ENCODE results near the gene FMN2. TPM values are rescaled to one million over a fixed set of nuclear protein-coding genes. Genes with fewer than 3 reads are reported as not detected.
A peak's percentile ranks its signal among the peaks of the same experiment; 100 is the strongest.

The FMN2 gene
- total and polyA plus RNA-seq, 2 experiments from 2014 or later, result 0.97 TPM; not detected in 1

DNA sequence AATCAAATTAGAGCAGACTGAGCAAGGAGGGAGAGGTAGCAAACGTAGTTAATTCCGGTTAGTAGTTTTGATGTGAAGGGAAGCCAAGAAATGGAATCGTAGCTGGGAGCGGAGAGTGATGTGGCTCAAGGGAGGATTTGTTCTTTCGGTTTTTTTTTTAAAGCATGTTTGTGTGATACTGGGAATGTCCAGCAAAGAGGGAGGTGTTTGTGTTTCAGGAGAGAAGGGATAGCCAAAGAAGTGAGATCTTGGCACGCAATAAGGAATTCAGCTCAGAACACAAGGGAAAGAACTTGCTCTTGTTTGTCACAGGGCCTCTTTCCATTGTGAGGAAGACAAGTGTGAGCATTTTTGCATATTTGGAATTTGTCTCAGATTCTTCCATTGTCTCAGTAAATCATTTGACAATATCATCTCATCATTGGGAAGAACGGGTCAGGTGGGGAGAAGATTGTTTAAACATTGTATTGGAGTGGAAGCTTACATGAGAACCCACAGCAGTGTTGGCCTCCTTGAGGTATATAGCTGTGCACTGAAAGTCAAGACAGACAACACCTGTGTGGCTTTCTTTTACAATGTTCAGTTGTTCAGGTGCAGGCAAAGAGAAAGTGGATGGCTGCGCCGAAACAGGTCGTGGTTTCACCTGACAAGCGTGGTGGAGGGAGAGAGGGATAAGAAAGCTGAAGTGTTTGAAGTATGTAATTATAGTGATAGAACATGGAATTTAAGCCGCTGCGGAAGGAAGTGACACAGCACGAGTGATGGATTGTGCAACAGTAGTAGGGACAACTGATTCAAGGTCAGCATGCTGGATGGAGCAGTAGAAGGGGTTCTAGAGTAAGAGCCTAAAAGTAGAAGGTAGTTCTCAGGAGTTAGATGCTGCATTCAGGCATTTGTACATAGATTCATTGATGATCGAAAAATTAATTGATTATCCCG is 25.4 kb downstream of the FMN2 start:
- TF ChIP-seq EZH2 (IDR thresholded peaks at IDR 0.05; ENCODE audit: borderline replicate concordance), result no peak
- no peaks in the 10 kb centered on the region for H3K9me2 ChIP-seq (replicated peaks; ENCODE audit: insufficient read depth)
- no peaks in the 10 kb centered on the region for H3K36me3 ChIP-seq (replicated peaks; ENCODE audit: insufficient read depth, low read depth)
- H3K27me3 ChIP-seq, result no peaks in the 10 kb centered on the region
- no peaks in the 10 kb centered on the region for H3K79me2 ChIP-seq
- H2AFZ ChIP-seq, result no peak overlapping the region
- H3K4me2 ChIP-seq, result no peak overlapping the region
- no peaks in the 10 kb centered on the region for H3K4me1 ChIP-seq (ENCODE audit: insufficient read depth)
- H3K27ac ChIP-seq, result no peak overlapping the region
- H3K9me3 ChIP-seq (ENCODE audit: low read depth), result no peaks in the 10 kb centered on the region
- no peaks in the 10 kb centered on the region for H4K20me1 ChIP-seq (ENCODE audit: insufficient read depth, poor library complexity, severe bottlenecking)
- no peak overlapping the region for H3K4me3 ChIP-seq
- no peak for DNase-seq (ENCODE audit: low spot score)
- WGBS (ENCODE audit: low lambda C conversion rate, missing lambda C conversion rate), result 92% methylated on average over 16 of the region's 16 CpGs

DNA sequence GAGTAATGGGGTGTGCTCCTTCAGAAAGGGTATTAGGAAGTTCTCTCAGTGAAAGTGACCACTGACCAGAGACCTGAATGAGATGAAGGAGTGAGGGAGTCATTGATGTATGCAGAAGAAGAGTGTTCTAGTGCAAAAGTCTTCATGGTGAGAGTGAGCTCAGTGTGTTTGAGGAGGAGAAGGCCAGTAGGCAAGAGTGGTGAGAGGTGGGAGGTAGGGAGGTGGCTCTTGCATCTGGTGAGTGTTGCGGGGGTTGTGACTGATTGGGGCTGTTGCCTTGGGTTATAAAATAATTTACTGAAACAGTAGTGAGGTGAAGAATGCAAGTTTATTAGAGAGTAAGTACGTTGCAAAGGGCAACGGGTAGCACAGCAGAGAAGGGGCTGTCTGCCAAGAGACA is 26.2 kb downstream of the FMN2 start:
- H4K20me1 ChIP-seq (ENCODE audit: insufficient read depth, poor library complexity, severe bottlenecking), result no peaks in the 10 kb centered on the region
- H3K4me1 ChIP-seq (ENCODE audit: insufficient read depth), result no peaks in the 10 kb centered on the region
- H3K9me3 ChIP-seq (ENCODE audit: low read depth), result no peaks in the 10 kb centered on the region
- H3K9me2 ChIP-seq (replicated peaks; ENCODE audit: insufficient read depth), result no peaks in the 10 kb centered on the region
- H3K36me3 ChIP-seq (replicated peaks; ENCODE audit: insufficient read depth, low read depth), result no peaks in the 10 kb centered on the region
- no peaks in the 10 kb centered on the region for H3K79me2 ChIP-seq
- H3K27me3 ChIP-seq, result no peaks in the 10 kb centered on the region
- H3K4me3 ChIP-seq, result no peak overlapping the region
- H2AFZ ChIP-seq, result no peak overlapping the region
- no peak for DNase-seq (ENCODE audit: low spot score)
- TF ChIP-seq, protein P1, sequence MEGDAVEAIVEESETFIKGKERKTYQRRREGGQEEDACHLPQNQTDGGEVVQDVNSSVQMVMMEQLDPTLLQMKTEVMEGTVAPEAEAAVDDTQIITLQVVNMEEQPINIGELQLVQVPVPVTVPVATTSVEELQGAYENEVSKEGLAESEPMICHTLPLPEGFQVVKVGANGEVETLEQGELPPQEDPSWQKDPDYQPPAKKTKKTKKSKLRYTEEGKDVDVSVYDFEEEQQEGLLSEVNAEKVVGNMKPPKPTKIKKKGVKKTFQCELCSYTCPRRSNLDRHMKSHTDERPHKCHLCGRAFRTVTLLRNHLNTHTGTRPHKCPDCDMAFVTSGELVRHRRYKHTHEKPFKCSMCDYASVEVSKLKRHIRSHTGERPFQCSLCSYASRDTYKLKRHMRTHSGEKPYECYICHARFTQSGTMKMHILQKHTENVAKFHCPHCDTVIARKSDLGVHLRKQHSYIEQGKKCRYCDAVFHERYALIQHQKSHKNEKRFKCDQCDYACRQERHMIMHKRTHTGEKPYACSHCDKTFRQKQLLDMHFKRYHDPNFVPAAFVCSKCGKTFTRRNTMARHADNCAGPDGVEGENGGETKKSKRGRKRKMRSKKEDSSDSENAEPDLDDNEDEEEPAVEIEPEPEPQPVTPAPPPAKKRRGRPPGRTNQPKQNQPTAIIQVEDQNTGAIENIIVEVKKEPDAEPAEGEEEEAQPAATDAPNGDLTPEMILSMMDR (IDR thresholded peaks at IDR 0.05; ENCODE audit: poor library complexity), result no peak
- no peak for TF ChIP-seq EZH2phosphoT487 (IDR thresholded peaks at IDR 0.05; ENCODE audit: low read depth, severe bottlenecking, unreplicated experiment)
- TF ChIP-seq EZH2 (IDR thresholded peaks at IDR 0.05; ENCODE audit: borderline replicate concordance), result no peak
- no peak overlapping the region for H3K4me2 ChIP-seq
- no peak overlapping the region for H3K27ac ChIP-seq
- WGBS (ENCODE audit: low lambda C conversion rate, missing lambda C conversion rate), result 77% methylated on average over 3 of the region's 3 CpGs

DNA sequence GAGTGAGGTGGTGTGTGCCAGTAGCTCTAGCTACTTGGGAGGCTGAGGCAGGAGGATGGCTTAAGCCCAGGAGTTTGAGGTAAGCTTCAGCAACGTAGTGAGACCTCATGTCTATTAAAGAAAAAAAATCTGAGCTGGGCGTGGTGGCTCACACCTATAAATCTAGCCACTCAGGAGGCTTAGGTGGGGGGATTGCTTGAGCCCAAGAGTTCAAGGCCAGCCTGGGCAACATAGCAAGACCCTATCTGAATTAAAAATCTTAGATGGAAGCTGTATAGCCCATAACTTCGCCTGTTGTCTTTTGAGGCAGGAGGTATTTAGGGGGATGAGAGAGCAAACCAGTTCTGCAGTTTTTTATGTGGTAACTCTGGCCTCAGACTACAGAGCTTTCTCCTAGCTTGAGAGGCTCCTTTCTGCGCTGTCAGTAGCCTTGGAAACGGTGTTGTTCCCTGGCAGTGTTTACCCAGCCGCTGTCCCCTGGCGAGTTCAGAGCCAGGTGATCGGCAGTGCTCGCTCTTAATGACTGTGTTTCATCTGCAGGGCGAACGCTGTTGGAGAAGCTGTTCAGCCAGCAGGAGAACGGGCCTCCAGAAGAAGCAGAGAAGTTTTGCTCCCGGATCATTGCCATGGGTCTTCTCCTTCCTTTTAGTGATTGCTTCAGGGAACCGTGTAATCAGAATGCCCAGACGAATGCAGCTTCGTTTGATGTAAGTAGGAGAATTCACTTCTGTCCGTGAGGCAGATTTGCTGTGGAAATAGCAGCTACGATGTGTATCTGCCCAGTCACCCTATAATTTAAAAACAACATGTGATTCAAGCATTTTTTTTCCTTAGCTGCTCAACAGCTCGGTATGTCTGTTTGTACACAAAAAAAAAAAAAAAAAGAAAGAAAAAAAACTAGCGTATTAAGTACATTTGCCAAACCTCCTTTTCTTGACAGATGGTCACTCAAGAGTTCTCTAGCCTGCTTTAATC is 31.2 kb downstream of the FMN2 start:
- Histone ChIP-seq H3K36me3 (replicated peaks; ENCODE audit: insufficient read depth, low read depth) (no peaks in the 10 kb centered on the region), H3K79me2 (no peaks in the 10 kb centered on the region), H4K20me1 (ENCODE audit: insufficient read depth, poor library complexity, severe bottlenecking) (no peaks in the 10 kb centered on the region), H3K9me2 (replicated peaks; ENCODE audit: insufficient read depth) (no peaks in the 10 kb centered on the region), H3K9me3 (ENCODE audit: low read depth) (no peaks in the 10 kb centered on the region), H2AFZ (no peak overlapping the region), H3K4me2 (peak overlapping the region; percentile 42), H3K27me3 (no peaks in the 10 kb centered on the region), H3K4me1 (ENCODE audit: insufficient read depth) (no peaks in the 10 kb centered on the region), H3K4me3 (no peak overlapping the region), H3K27ac (no peak overlapping the region)
- no peak for TF ChIP-seq EZH2phosphoT487 (IDR thresholded peaks at IDR 0.05; ENCODE audit: low read depth, severe bottlenecking, unreplicated experiment)
- TF ChIP-seq, protein P1 (IDR thresholded peaks at IDR 0.05; ENCODE audit: poor library complexity), result no peak
- no peak for TF ChIP-seq EZH2 (IDR thresholded peaks at IDR 0.05; ENCODE audit: borderline replicate concordance)
- DNase-seq (ENCODE audit: low spot score), result peak; percentile 76
- WGBS (ENCODE audit: low lambda C conversion rate, missing lambda C conversion rate), result 49% methylated on average over 20 of the region's 20 CpGs
